WTC11 (cell line): ENCODE measurements around the gene HS2ST1. TPM values are rescaled to one million over a fixed set of nuclear protein-coding genes. Genes with fewer than 3 reads are reported as not detected.

ENCODE experiments used
- ATAC-seq: fragments of 200-7000 bp; cut with Tn5 transposase; 2 replicates; pipeline ENCODE4 v1.10.0; 2021; ENCODE audit warnings: mild to moderate bottlenecking, moderate library complexity
- CTCF ChIA-PET: fragments of 300-600 bp; sonication (Branson Sonifier 250); formaldehyde crosslinking; loops from one replicate; lab custom pipeline; 2021; ENCODE audit warnings: antibody characterized with exemption; lab: Charles Lee
- POLR2A ChIA-PET: fragments of 350-600 bp; sonication (Branson Sonifier 250); formaldehyde crosslinking; loops from one replicate; lab custom pipeline; 2021; ENCODE audit warnings: antibody characterized with exemption; lab: Charles Lee
- DNase-seq: peaks from one replicate; pipeline ENCODE4 v3.0.0; 2021; ENCODE audit warnings: low spot score
- H3K27ac Mint-ChIP-seq: 2 replicates; pipeline ENCODE4 v1.8.0; 2021; ENCODE audit warnings: mixed read lengths
- H3K27me3 Mint-ChIP-seq: 2 replicates; pipeline ENCODE4 v1.8.0; 2021; ENCODE audit warnings: low read depth, mild to moderate bottlenecking, moderate library complexity, mixed read lengths
- H3K36me3 Mint-ChIP-seq: 2 replicates; pipeline ENCODE4 v1.8.0; 2021; ENCODE audit warnings: mixed read lengths
- H3K4me1 Mint-ChIP-seq: 2 replicates; pipeline ENCODE4 v1.8.0; 2022; ENCODE audit warnings: mixed read lengths
- H3K4me3 Mint-ChIP-seq: 2 replicates; pipeline ENCODE4 v1.8.0; 2021; ENCODE audit warnings: mild to moderate bottlenecking, moderate library complexity, mixed read lengths
- H3K9me3 Mint-ChIP-seq: 2 replicates; pipeline ENCODE4 v1.8.0; 2021; ENCODE audit warnings: mixed read lengths
- CBFB ChIP-seq: sonication (generic); formaldehyde crosslinking; IDR thresholded peaks from 2 replicates; pipeline ENCODE4 v1.8.1; 2022; ENCODE audit warnings: mild to moderate bottlenecking, low read depth, missing genetic modification reagents
- GTF2I ChIP-seq: fragments of 250-450 bp; sonication (Bioruptor Pico); conservative IDR thresholded peaks from 2 replicates; pipeline ENCODE4 v1.4.0; 2021; ENCODE audit warnings: mild to moderate bottlenecking
- JUN ChIP-seq: sonication (generic); formaldehyde crosslinking; IDR thresholded peaks from 2 replicates; pipeline ENCODE4 v1.8.0; 2023; ENCODE audit warnings: mild to moderate bottlenecking, missing genetic modification reagents
- MXD4 ChIP-seq: fragments of 250-450 bp; sonication (Bioruptor Pico); IDR thresholded peaks from 2 replicates; pipeline ENCODE4 v1.8.0; 2021; ENCODE audit warnings: mild to moderate bottlenecking, moderate library complexity, borderline replicate concordance
- TEAD1 ChIP-seq: sonication (generic); formaldehyde crosslinking; IDR thresholded peaks from 2 replicates; pipeline ENCODE4 v1.8.0; 2022; ENCODE audit warnings: mild to moderate bottlenecking, missing genetic modification reagents
- ZNF423 ChIP-seq: fragments of 250-450 bp; sonication (Bioruptor Pico); IDR thresholded peaks from 2 replicates; pipeline ENCODE4 v2.1.2; 2022; ENCODE audit warnings: mild to moderate bottlenecking, moderate library complexity
- total RNA-seq: library from RNA; stranded (reverse); gene quantifications from 3 replicates; pipeline ENCODE4 v1.2.3, GENCODE V29; 2021
- TF ChIP-seq, protein P1 (sequence below): sonication (generic); formaldehyde crosslinking; IDR thresholded peaks from 2 replicates; pipeline ENCODE4 v1.8.1; 2022; ENCODE audit warnings: low read depth, missing genetic modification reagents, borderline replicate concordance
- TF ChIP-seq, protein P2 (sequence below): sonication (generic); formaldehyde crosslinking; conservative IDR thresholded peaks from 2 replicates; pipeline ENCODE4 v1.8.1; 2023; ENCODE audit warnings: mild to moderate bottlenecking, low read depth, missing genetic modification reagents, moderate library complexity
- TF ChIP-seq, protein P3 (sequence below): sonication (generic); formaldehyde crosslinking; IDR thresholded peaks from 2 replicates; pipeline ENCODE4 v1.8.0; 2023; ENCODE audit warnings: missing genetic modification reagents
- TF ChIP-seq, protein P4 (sequence below): fragments of 250-450 bp; sonication (Bioruptor Pico); IDR thresholded peaks from 2 replicates; pipeline ENCODE4 v1.9.0; 2021; ENCODE audit warnings: mild to moderate bottlenecking, borderline replicate concordance
- TF ChIP-seq, protein P5 (sequence below): sonication (generic); formaldehyde crosslinking; IDR thresholded peaks from 2 replicates; pipeline ENCODE4 v1.8.1; 2023; ENCODE audit warnings: mild to moderate bottlenecking, missing genetic modification reagents
- TF ChIP-seq, protein P6 (sequence below): sonication (generic); formaldehyde crosslinking; IDR thresholded peaks from 2 replicates; pipeline ENCODE4 v1.8.0; 2022; ENCODE audit warnings: missing genetic modification reagents
- TF ChIP-seq, protein P7 (sequence below): sonication (generic); formaldehyde crosslinking; IDR thresholded peaks from 2 replicates; pipeline ENCODE4 v1.8.0; 2022; ENCODE audit warnings: mild to moderate bottlenecking, missing genetic modification reagents
- TF ChIP-seq, protein P8 (sequence below): fragments of 250-450 bp; sonication (Bioruptor Pico); IDR thresholded peaks from 2 replicates; pipeline ENCODE4 v1.9.0; 2021; ENCODE audit warnings: moderate library complexity, mild to moderate bottlenecking, inconsistent platforms, borderline replicate concordance
- TF ChIP-seq, protein P9 (sequence below): sonication (generic); formaldehyde crosslinking; conservative IDR thresholded peaks from 2 replicates; pipeline ENCODE4 v1.8.1; 2022; ENCODE audit warnings: mild to moderate bottlenecking, missing genetic modification reagents

The HS2ST1 gene
- total RNA-seq, 1 experiment from 2014 or later: 24.7 TPM

DNA sequence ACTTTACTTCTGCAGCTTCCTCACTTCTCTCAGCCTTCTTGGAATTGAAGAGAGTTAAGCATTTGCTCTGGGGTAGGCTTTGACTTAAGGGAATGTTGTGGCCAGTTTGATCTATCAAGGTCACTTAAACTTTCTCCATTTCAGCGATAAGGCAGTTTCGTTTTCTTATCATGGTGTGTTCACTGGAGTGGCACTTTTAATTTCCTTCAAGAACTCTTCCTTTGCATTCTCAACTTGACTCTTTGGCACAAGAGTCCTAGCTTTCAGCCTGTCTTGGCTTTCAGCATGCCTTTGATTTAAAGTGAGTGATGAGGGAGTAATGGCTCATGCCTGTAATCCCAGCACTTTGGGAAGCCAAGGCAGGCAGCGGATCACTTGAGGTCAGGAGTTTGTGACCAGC is 38.7 kb downstream of the HS2ST1 start (continued):
- TF ChIP-seq, protein P1, sequence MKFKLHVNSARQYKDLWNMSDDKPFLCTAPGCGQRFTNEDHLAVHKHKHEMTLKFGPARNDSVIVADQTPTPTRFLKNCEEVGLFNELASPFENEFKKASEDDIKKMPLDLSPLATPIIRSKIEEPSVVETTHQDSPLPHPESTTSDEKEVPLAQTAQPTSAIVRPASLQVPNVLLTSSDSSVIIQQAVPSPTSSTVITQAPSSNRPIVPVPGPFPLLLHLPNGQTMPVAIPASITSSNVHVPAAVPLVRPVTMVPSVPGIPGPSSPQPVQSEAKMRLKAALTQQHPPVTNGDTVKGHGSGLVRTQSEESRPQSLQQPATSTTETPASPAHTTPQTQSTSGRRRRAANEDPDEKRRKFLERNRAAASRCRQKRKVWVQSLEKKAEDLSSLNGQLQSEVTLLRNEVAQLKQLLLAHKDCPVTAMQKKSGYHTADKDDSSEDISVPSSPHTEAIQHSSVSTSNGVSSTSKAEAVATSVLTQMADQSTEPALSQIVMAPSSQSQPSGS (CRISPR knock-in tag): no peak
- TF ChIP-seq, protein P2, sequence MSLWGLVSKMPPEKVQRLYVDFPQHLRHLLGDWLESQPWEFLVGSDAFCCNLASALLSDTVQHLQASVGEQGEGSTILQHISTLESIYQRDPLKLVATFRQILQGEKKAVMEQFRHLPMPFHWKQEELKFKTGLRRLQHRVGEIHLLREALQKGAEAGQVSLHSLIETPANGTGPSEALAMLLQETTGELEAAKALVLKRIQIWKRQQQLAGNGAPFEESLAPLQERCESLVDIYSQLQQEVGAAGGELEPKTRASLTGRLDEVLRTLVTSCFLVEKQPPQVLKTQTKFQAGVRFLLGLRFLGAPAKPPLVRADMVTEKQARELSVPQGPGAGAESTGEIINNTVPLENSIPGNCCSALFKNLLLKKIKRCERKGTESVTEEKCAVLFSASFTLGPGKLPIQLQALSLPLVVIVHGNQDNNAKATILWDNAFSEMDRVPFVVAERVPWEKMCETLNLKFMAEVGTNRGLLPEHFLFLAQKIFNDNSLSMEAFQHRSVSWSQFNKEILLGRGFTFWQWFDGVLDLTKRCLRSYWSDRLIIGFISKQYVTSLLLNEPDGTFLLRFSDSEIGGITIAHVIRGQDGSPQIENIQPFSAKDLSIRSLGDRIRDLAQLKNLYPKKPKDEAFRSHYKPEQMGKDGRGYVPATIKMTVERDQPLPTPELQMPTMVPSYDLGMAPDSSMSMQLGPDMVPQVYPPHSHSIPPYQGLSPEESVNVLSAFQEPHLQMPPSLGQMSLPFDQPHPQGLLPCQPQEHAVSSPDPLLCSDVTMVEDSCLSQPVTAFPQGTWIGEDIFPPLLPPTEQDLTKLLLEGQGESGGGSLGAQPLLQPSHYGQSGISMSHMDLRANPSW: no peak
- no peak for TF ChIP-seq GTF2I
- TF ChIP-seq ZNF423 (CRISPR knock-in tag): no peak

DNA sequence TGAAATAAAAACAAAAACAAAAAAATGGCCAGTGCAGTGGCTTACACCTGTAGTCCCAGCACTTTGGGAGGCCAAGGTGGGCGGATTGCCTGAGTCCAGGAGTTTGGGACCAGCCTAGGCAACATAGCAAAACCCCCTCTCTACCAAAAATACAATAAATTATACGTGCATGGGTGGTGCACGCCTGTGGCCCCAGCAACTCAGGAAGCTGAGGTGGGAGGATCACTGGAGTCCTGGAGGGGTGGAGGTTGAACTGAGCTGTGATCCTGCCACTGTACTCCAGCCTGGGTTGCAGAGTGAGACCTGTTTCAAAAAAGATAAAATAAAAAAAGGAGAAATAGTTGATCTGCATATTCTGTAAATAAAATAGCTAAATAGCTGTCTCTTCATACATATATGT is 41.2 kb downstream of the HS2ST1 start:
- POLR2A ChIA-PET: interaction anchor here (0.6 kb wide), 1 partner anchor 62 kb away, joined by 6 read pairs; no protein-coding TSS in a partner anchor
- CTCF ChIA-PET: interaction anchor here (1.3 kb wide), 1 partner anchor 9 kb away, joined by 5 read pairs; no protein-coding TSS in a partner anchor
- ATAC-seq: no peak
- TF ChIP-seq, protein P3, sequence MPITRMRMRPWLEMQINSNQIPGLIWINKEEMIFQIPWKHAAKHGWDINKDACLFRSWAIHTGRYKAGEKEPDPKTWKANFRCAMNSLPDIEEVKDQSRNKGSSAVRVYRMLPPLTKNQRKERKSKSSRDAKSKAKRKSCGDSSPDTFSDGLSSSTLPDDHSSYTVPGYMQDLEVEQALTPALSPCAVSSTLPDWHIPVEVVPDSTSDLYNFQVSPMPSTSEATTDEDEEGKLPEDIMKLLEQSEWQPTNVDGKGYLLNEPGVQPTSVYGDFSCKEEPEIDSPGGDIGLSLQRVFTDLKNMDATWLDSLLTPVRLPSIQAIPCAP (CRISPR knock-in tag): no peak
- TF ChIP-seq, protein P4, sequence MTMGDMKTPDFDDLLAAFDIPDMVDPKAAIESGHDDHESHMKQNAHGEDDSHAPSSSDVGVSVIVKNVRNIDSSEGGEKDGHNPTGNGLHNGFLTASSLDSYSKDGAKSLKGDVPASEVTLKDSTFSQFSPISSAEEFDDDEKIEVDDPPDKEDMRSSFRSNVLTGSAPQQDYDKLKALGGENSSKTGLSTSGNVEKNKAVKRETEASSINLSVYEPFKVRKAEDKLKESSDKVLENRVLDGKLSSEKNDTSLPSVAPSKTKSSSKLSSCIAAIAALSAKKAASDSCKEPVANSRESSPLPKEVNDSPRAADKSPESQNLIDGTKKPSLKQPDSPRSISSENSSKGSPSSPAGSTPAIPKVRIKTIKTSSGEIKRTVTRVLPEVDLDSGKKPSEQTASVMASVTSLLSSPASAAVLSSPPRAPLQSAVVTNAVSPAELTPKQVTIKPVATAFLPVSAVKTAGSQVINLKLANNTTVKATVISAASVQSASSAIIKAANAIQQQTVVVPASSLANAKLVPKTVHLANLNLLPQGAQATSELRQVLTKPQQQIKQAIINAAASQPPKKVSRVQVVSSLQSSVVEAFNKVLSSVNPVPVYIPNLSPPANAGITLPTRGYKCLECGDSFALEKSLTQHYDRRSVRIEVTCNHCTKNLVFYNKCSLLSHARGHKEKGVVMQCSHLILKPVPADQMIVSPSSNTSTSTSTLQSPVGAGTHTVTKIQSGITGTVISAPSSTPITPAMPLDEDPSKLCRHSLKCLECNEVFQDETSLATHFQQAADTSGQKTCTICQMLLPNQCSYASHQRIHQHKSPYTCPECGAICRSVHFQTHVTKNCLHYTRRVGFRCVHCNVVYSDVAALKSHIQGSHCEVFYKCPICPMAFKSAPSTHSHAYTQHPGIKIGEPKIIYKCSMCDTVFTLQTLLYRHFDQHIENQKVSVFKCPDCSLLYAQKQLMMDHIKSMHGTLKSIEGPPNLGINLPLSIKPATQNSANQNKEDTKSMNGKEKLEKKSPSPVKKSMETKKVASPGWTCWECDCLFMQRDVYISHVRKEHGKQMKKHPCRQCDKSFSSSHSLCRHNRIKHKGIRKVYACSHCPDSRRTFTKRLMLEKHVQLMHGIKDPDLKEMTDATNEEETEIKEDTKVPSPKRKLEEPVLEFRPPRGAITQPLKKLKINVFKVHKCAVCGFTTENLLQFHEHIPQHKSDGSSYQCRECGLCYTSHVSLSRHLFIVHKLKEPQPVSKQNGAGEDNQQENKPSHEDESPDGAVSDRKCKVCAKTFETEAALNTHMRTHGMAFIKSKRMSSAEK (CRISPR knock-in tag): no peak
- TF ChIP-seq MXD4 (CRISPR knock-in tag) (no peak), CBFB (CRISPR knock-in tag) (no peak), TEAD1 (CRISPR knock-in tag) (no peak), JUN (CRISPR knock-in tag) (no peak)
- TF ChIP-seq, protein P5, sequence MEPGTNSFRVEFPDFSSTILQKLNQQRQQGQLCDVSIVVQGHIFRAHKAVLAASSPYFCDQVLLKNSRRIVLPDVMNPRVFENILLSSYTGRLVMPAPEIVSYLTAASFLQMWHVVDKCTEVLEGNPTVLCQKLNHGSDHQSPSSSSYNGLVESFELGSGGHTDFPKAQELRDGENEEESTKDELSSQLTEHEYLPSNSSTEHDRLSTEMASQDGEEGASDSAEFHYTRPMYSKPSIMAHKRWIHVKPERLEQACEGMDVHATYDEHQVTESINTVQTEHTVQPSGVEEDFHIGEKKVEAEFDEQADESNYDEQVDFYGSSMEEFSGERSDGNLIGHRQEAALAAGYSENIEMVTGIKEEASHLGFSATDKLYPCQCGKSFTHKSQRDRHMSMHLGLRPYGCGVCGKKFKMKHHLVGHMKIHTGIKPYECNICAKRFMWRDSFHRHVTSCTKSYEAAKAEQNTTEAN: no peak
- TF ChIP-seq, protein P6, sequence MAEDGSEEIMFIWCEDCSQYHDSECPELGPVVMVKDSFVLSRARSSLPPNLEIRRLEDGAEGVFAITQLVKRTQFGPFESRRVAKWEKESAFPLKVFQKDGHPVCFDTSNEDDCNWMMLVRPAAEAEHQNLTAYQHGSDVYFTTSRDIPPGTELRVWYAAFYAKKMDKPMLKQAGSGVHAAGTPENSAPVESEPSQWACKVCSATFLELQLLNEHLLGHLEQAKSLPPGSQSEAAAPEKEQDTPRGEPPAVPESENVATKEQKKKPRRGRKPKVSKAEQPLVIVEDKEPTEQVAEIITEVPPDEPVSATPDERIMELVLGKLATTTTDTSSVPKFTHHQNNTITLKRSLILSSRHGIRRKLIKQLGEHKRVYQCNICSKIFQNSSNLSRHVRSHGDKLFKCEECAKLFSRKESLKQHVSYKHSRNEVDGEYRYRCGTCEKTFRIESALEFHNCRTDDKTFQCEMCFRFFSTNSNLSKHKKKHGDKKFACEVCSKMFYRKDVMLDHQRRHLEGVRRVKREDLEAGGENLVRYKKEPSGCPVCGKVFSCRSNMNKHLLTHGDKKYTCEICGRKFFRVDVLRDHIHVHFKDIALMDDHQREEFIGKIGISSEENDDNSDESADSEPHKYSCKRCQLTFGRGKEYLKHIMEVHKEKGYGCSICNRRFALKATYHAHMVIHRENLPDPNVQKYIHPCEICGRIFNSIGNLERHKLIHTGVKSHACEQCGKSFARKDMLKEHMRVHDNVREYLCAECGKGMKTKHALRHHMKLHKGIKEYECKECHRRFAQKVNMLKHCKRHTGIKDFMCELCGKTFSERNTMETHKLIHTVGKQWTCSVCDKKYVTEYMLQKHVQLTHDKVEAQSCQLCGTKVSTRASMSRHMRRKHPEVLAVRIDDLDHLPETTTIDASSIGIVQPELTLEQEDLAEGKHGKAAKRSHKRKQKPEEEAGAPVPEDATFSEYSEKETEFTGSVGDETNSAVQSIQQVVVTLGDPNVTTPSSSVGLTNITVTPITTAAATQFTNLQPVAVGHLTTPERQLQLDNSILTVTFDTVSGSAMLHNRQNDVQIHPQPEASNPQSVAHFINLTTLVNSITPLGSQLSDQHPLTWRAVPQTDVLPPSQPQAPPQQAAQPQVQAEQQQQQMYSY (CRISPR knock-in tag): no peak
- TF ChIP-seq, protein P7, sequence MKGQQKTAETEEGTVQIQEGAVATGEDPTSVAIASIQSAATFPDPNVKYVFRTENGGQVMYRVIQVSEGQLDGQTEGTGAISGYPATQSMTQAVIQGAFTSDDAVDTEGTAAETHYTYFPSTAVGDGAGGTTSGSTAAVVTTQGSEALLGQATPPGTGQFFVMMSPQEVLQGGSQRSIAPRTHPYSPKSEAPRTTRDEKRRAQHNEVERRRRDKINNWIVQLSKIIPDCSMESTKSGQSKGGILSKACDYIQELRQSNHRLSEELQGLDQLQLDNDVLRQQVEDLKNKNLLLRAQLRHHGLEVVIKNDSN (CRISPR knock-in tag): no peak
- TF ChIP-seq, protein P8, sequence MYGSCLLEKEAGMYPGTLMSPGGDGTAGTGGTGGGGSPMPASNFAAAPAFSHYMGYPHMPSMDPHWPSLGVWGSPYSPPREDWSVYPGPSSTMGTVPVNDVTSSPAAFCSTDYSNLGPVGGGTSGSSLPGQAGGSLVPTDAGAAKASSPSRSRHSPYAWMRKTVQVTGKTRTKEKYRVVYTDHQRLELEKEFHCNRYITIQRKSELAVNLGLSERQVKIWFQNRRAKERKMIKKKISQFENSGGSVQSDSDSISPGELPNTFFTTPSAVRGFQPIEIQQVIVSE (CRISPR knock-in tag): no peak
- TF ChIP-seq, protein P9, sequence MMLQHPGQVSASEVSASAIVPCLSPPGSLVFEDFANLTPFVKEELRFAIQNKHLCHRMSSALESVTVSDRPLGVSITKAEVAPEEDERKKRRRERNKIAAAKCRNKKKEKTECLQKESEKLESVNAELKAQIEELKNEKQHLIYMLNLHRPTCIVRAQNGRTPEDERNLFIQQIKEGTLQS (CRISPR knock-in tag): no peak
- Mint-ChIP-seq H3K27me3 (no peaks in the 10 kb centered on the region), H3K4me1 (peaks cover 41% of the 10 kb centered on the region), H3K4me3 (no peak overlapping the region), H3K9me3 (peaks cover 8% of the 10 kb centered on the region), H3K27ac (0 out of 2 replicates have a peak overlapping the region, but pooled peaks have one; percentile 5), H3K36me3 (peaks cover 8% of the 10 kb centered on the region)
- no peak for DNase-seq
